Colonic mucosa (tissue), 4 donors: ENCODE results near the gene NACC2. TPM values are rescaled to one million over a fixed set of nuclear protein-coding genes. Genes with fewer than 3 reads are reported as not detected.

Experiments used
- DNase-seq: peaks from one replicate; pipeline ENCODE4 v3.0.0-alpha.2; 2020
- H3K27ac ChIP-seq: fragments of 200-600 bp; one replicate; pipeline ENCODE4 v1.8.0; 2021
- H3K27me3 ChIP-seq: fragments of 200-600 bp; one replicate; pipeline ENCODE4 v1.8.0; 2021
- H3K36me3 ChIP-seq: fragments of 200-600 bp; one replicate; pipeline ENCODE4 v1.8.0; 2021
- H3K4me1 ChIP-seq: fragments of 200-600 bp; one replicate; pipeline ENCODE4 v1.8.0; 2021; ENCODE audit warnings: mild to moderate bottlenecking
- H3K4me3 ChIP-seq: fragments of 200-600 bp; one replicate; pipeline ENCODE4 v1.8.0; 2021
- H3K9ac ChIP-seq, 2 donors: one replicate each; pipeline ENCODE4 v1.7.0; 2013; ENCODE audit warnings: control low read depth in 2 of 2, low read depth in 2 of 2, low read length in 2 of 2
- H3K9me3 ChIP-seq: fragments of 200-600 bp; one replicate; pipeline ENCODE4 v1.8.0; 2021
- intact Hi-C: fragments of 100-400 bp; cut with DNase I; formaldehyde crosslinking; loops from one replicate; pipeline ENCODE4 v1.14.1; 2022
- total RNA-seq, 2 donors: library from RNA; stranded (reverse); fragmentation: NEBNext Ultra II Directional in 1 of 2; extraction: Animal tissue kit (Norgen Biotek cat#: 25700) in 1 of 2; gene quantifications; one replicate each; pipeline ENCODE4 v1.2.1, GENCODE V29; 2021
- TF ChIP-seq, protein P1 (sequence below): fragments of 200-600 bp; IDR thresholded peaks from one replicate; pipeline ENCODE4 v1.8.0; 2022; ENCODE audit warnings: antibody characterized with exemption, mild to moderate bottlenecking
- donor health status: healthy.
- donor health status: DM: no; HTN: no; CAD: no.
- donor health status: DM: no; HTN: no; CAD: no.

The NACC2 gene
- total RNA-seq, 2 donors from 2014 or later = 20.3 to 21.0 TPM

- no peak for DNase-seq
Measured at GRCh38 chr9:136141682-136142413, 46.8 kb upstream of the NACC2 start.

GRCh38 chr9:136140966-136141365, 45.9 kb upstream of the NACC2 start:
- Histone ChIP-seq H3K4me3 (no peak overlapping the region), H3K4me1 (no peaks in the 10 kb centered on the region), H3K36me3 (no peaks in the 10 kb centered on the region), H3K27me3 (peaks cover 6% of the 10 kb centered on the region), H3K27ac (no peak overlapping the region), H3K9ac (no peak overlapping the region), H3K9me3 (no peaks in the 10 kb centered on the region)
- intact Hi-C loops = no loop called here
- DNase-seq = no peak
- TF ChIP-seq, protein P1, sequence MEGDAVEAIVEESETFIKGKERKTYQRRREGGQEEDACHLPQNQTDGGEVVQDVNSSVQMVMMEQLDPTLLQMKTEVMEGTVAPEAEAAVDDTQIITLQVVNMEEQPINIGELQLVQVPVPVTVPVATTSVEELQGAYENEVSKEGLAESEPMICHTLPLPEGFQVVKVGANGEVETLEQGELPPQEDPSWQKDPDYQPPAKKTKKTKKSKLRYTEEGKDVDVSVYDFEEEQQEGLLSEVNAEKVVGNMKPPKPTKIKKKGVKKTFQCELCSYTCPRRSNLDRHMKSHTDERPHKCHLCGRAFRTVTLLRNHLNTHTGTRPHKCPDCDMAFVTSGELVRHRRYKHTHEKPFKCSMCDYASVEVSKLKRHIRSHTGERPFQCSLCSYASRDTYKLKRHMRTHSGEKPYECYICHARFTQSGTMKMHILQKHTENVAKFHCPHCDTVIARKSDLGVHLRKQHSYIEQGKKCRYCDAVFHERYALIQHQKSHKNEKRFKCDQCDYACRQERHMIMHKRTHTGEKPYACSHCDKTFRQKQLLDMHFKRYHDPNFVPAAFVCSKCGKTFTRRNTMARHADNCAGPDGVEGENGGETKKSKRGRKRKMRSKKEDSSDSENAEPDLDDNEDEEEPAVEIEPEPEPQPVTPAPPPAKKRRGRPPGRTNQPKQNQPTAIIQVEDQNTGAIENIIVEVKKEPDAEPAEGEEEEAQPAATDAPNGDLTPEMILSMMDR = no peak

More at GRCh38 chr9:136141682-136142413, 46.8 kb upstream of the NACC2 start:
- Histone ChIP-seq H3K36me3 (no peaks in the 10 kb centered on the region), H3K4me3 (no peak overlapping the region), H3K27ac (no peak overlapping the region), H3K27me3 (peaks cover 6% of the 10 kb centered on the region), H3K9ac (no peak overlapping the region), H3K9me3 (no peaks in the 10 kb centered on the region), H3K4me1 (no peaks in the 10 kb centered on the region)
- intact Hi-C loops = no loop called here
- TF ChIP-seq, protein P1 = no peak

GRCh38 chr9:136140046-136140445, 45.0 kb upstream of the NACC2 start:
- Histone ChIP-seq H3K27ac (no peak overlapping the region), H3K4me3 (no peak overlapping the region), H3K9ac (no peak overlapping the region), H3K9me3 (no peaks in the 10 kb centered on the region), H3K36me3 (no peaks in the 10 kb centered on the region), H3K27me3 (peaks cover 13% of the 10 kb centered on the region), H3K4me1 (no peaks in the 10 kb centered on the region)
- no peak for DNase-seq
- intact Hi-C loops = no loop called here
- TF ChIP-seq, protein P1 = no peak

- TF ChIP-seq, protein P1 = peak; percentile 20
- no peak overlapping the region for H3K4me3 ChIP-seq
- peak; percentile 45 for DNase-seq
- H3K36me3 ChIP-seq = no peaks in the 10 kb centered on the region
- no peaks in the 10 kb centered on the region for H3K4me1 ChIP-seq
- no peak overlapping the region for H3K9ac ChIP-seq
- intact Hi-C loops = no loop called here
- no peak overlapping the region for H3K27ac ChIP-seq
- peaks cover 20% of the 10 kb centered on the region for H3K27me3 ChIP-seq
- H3K9me3 ChIP-seq = no peaks in the 10 kb centered on the region
Measured at GRCh38 chr9:136138566-136138965, 43.5 kb upstream of the NACC2 start.

DNA sequence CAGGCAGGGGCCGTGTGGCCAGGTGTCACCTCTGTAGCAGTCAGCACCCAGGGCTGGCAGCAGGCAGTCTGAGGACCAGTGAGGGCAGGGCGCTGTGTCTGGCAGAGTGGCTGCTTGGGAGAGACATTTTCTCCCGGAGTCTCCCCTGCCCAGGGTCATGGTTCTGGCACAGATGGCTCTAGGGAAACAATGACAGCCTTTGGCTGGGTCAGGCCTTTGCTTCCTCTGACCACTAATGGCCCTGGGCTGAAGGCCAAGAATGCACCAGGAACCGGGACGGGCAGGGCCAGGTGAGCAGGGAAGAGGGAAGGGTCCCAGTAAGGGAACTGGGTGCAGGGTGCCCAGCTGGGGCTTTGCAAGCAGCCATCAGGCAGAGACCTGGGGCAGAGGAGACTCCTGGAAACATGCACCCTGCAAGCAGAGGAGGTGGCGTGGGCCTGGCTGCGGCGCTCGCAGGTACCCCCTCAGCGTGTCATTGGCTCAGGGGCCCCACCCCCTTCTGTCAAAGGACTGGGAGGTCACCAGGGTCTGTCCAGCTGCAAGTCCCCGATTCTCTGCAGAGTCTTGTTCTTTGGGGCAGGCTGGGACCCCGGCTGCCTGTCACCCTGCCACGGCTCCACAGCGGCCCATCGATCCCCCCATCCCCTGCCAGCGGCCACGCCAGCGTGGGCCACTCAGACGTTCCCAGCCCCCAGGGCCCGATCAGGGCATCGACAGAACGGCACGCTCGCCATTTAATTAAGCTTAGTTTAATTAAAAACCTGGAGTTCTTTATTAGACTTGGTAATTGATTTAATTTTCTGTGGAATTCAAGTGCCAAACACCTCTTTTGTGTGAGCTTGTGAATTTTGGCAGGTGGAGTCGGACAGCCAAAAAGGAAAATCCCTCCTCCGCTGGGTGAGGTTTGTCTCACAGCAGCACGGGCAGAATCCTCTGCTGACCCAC, 42.5 kb upstream of the NACC2 start:
- Histone ChIP-seq H3K27me3 (peaks cover 27% of the 10 kb centered on the region), H3K4me1 (no peaks in the 10 kb centered on the region), H3K4me3 (no peak overlapping the region), H3K9me3 (no peaks in the 10 kb centered on the region), H3K27ac (no peak overlapping the region), H3K9ac (no peak overlapping the region), H3K36me3 (no peaks in the 10 kb centered on the region)
- intact Hi-C loops = no loop called here
- TF ChIP-seq, protein P1 = no peak
- DNase-seq = no peak
